GM19468 (cell line): Measurements from ENCODE around the gene PEX14.

Source experiments
- ATAC-seq: cut with Tn5 transposase; IDR thresholded peaks from one replicate; pipeline ENCODE4 v1.9.1; 2021; ENCODE audit warnings: mild to moderate bottlenecking, moderate library complexity, moderate number of reproducible peaks; ENCODE audit not compliant: unreplicated experiment; ENCODE audit errors: extremely low read depth

Gene PEX14

DNA sequence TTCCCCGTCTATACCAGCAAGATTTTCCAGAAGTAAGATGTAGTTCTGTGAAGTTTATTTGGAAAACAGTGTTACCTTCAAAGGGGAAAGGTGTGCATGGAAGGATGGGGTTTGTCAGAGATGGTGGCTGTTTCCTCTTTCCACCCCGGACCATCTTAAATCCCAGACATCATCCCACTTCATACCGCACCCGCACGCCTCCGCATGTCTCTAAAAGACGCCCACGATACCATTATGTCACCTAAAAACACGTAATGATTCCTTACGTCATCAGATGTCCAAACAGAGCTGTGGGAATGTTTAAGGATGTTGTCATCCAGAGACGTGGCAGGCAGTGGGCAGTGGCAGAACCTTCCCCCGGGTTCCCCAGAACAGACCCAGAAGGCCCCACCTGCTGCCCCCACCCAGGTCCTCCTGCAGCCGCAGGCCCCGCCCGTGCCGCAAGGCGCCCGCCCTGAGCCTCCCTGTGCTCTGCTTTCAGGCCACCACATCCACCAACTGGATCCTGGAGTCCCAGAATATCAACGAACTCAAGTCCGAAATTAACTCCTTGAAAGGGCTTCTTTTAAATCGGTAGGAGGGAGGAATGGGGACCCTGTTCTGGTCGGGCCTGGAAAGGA lies 152.2 kb downstream of the PEX14 start:
- ATAC-seq = no peak

DNA sequence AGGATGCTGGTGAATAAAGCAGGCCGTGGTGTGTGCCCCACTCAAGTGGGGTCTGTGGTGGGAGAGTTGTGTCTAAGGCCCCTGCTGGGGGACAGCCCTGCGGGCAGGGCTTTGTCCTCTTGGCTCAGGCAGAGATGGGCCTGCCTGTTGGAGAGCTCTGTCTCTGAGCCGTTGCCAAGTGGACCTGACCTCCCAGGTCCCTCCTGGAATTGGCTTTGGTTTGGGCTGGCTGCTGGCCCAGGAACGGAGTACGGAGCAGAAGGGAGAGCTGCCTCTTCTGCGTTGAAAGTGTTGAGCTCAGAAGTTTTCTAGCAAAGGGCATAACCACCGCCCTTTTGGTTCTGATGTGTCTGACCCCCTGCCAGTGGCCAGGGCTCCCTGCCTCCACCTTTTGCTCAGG lies 153.9 kb downstream of the PEX14 start:
- no peak for ATAC-seq

DNA sequence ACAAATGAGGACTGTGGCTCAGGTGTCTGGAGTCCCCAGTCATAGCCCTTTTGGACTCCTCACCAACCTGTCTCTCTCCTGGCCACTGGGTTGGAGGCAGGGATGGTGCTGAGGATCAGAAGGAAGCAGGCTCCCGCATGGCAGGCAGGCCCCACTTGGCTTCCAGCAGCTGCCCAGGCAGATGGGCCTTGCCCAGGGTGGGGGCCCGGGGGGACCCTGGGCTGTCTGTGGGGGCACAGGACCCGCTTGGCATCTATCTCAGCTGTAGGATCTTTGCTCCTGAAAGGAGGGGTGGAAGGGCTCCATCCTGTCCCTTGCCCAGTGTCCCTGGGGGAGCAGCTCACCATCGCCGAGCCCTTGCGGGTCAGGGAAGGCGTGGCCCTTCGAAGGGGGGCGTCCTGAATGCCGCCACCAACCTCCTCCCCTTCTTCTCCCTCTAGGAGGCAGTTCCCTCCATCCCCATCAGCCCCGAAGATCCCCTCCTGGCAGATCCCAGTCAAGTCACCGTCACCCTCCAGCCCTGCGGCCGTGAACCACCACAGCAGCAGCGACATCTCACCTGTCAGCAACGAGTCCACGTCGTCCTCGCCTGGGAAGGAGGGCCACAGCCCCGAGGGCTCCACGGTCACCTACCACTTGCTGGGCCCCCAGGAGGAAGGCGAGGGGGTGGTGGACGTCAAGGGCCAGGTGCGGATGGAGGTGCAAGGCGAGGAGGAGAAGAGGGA lies 154.5 kb downstream of the PEX14 start:
- ATAC-seq = no peak

DNA sequence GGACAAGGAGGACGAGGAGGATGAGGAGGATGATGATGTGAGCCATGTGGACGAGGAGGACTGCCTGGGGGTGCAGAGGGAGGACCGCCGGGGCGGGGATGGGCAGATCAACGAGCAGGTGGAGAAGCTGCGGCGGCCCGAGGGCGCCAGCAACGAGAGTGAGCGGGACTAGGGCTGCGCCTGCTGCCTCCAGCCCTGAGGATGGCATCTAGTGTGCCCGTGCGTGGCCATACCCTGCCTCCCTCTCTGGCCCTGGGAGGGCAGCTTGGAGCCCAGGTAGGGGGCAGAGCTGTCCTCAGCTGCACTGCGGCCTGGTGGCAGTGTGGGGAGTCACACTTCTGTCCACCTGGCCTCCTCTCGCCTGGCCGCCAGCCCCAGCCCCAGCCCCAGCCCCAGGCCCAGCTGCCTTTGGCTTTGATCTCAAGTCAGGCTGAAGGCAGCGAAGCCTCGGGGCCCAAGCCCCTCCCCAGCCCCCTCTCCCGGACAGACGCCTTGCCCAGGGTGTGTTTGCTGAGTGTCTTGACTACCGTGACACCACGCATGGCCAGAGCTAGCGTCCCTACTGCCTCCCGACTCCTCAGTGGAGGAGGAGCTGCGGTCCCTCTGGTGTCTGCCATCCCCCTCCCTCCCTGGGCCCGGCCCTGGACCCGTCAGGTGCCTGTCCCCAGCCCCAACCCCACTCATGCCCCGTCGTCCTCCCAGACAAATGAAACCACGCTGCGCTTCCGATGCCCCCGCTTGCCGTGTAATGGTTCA lies 155.2 kb downstream of the PEX14 start:
- ATAC-seq = no peak

DNA sequence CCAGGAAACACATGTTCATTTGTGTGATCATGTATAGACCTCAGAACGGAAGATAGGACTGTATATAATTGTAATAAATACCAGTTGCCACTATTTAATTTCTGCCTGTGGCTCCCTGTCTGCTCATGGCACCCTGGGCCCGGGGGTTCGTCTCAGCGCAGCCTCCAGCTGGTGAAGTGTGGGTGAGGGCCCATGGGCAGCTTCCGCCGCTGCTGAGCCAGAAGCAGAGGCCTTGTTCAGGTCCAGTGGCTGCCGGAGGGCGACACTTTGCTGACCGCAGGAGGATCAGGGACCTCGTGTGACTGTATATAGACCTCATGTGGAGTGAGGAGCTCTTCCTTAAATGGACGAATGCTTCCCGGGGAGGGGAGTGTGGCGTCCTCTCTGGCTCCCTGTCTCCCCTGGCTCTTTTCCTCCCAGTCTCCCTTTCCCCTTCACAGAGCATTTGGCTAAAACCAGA lies 155.9 kb downstream of the PEX14 start:
- no peak for ATAC-seq

DNA sequence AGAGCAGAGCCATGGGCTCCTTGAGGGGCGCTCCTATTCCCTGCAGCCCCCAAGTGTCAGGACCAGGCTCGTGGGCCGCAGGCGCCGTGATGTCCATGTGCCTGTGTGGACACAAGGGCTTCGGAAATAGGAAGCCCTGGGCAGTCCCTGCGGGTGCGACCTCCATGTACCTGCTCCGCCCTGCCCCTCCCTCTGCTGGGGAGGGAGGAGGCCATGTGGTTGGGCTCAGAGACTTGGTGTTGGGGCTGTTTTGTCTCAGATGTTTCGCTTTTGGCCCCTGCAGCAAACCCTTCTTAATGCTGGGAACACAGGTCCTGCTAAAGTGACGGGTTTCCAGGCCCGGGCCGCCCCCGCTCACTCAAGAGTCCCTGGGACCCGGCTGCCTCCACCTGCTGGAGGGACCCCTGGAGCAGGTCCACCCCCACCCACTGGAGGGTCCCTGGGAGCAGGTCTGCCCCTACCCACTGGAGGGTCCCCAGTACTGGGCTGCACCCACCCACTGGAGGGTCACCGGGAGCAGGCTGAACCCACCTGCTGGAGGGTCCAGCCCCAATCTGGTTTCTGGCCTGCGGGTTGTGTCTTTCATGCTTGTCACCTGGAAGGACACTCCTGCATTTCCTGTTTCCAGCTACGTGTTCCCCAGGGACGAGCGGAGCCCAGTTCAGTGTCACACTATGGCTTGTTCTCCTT lies 156.5 kb downstream of the PEX14 start:
- ATAC-seq = no peak

DNA sequence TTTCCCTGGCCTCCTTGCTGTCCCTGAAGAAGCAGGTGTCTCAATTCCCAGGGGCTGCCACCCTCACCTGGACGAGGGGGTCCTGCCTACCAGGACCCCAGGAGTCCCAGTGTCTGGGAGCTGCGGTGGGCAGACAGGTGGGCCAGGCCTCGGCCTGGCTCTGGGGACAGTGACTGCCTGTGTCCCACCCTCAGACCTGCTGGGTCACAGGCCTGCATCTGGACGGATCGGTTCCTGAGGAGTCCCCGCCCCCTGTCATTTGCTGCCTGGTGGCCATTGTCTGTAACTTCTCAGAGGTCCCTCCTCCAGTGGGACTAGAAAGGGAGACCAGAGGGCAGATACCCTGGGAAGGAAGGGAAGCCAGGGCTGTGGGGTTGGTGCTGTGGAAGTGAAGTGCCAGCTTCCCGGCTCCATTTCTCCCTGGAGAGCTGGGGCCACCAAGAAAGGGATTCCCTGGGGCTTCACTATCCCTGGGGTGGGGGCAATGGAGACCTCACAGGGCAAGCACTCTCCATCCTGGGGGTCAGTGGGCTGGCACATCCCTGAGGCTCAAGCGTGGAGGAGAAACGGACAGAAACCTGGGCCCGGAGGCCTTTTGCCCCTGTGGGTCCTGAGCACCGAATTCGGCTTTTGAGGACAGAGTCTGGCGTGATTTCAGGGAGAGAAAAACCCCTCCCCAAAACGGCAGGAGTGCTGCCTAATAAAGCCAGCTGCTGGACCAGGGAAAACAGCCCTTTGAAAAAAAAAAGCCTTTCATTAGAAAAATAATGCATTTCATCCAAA lies 157.3 kb downstream of the PEX14 start:
- ATAC-seq = no peak

DNA sequence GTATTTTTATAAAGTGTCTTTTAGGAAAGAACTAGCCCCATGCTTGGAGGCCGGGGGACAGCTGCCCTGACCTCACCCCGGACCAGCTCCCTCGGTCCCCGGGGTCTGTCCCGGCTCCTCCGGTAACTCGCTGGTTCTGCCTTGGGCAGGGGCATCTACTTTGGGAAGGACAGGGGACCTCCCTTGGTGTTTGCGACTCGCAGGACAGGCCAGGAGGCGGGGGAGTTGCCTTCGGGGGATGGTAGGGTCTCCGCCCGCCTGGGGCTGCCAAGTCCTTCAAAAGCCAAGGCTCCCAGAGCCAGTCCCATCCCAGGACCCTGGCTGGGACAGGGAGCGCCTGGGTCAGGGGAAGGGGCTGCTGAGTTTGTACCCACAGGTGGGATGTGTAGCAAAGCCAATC lies 157.9 kb downstream of the PEX14 start:
- no peak for ATAC-seq

DNA sequence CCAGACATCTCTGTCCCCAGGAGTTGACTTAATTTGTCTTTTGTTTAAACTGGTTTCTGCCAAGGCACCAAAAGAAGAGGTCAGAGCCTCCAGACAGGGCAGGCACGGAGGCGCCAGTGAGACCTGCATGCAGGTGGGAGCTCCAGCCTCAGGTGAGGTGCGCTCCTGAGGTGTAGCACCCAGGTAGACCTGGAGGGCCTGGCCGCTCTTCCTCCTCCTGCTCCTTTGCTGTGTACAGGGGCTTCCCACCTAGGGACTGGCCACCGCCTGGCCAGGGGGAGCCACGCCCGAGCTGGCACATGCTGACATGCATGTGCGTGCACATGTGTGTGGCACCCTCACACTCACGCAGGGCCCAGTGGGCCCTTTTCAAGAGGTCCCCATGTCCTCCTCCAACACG lies 158.7 kb downstream of the PEX14 start:
- ATAC-seq = no peak

DNA sequence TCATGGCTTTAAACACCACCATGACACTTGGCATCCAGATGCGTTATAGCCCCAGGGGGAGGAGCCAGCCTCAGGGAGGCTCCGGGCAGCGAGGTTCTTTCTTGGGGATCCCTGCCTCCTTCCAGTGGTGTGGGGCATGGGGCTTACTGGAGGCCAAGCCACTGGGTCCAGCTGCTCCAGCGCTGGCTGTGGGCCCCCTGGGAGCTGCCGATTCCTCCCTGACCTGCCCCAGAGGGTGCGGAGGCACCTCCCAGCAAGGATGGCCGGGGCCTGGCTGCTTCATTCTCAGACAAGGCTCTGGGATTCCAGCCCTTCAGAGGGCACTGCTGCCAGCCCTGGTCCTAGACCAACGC lies 159.3 kb downstream of the PEX14 start:
- ATAC-seq = no peak

DNA sequence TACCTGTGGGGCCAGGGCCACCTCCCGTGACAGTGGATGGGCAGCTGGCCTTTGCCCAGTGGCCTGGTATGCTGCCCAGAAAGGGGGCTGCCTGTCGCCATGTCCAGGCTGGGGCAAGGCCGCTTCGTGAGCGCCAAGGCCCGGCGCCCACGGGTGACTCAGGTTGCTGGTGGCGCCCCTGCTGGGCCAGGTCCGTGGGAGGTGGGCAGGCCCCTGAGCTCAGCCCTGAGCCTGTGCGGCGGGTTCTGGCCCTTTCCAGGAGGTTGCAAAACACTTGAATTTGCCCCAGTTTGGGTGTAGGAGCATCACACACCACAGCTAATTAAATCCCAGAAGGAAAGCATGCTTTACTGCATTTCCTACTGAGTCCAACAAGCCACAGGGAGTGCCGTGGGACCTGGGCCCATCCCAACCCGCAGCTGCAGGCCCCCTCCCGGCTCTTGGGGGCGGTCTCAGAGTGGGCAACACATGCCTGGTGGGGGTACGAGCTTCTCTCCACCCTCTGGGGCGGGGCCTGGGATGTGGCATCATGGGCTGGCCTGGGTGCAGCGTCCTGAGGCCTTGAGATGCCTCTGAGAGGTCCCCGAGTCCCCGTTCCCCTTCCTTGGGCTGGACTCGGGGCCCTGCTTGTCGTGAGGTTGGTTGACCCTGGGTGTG lies 159.8 kb downstream of the PEX14 start:
- no peak for ATAC-seq

DNA sequence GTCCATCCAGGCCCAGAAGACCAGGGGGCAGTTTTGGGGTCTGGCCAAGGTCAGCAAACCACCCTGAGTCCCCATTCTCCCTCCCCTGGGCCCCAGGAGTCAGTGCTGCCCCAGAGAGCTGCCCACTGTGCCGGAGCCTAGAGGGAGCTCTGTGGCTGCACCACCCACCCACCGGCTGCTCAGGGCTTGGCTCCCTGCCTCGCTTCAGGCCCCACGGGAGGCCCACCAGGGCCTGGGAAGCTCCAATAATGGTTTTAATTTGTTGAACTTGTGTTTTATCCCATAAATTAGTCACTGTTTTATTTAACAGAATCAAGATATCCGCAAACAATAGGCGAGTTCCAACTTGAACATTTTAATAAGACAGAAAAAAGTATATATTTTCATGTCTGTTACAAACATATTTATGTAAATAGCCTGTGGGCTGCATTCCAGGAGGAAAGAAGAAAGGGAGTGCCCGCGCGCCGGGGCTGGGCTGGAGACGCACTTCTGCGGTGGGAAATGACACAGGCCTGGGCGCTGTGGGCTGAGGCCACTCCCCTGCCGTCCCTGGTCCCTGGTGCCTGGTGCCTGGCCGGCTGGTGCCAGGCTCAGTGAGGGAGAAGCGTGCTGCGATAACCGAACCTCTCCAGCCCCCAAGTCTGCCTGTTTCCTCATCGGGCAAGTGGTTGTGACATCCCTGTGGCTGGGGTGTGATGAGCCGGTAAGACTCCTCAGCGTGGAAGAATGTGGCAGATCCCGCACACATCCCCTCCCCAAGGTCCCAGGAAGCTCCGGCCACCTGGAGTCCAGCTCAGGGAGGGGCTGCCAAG lies 160.5 kb downstream of the PEX14 start:
- ATAC-seq = no peak

DNA sequence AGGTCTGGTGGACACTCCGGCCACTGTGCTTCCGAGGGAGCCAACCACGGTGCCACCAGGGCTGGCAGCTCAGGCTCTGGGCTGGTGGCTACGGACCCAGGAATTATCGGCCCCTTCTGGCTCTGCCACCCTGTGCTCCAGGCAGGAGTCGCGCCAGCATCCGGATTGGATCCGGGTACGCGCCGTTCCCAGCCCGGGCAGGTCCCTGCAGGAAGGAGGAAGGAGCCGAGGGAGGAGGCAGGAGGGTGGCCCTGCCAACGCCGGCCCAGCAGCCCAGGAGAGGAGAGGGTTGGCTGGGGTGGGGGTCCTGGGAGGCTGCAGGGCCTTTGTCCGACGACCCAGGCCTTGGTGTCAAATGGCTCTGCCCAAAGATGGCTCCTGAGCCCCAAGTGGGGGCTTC lies 161.2 kb downstream of the PEX14 start:
- ATAC-seq = no peak

DNA sequence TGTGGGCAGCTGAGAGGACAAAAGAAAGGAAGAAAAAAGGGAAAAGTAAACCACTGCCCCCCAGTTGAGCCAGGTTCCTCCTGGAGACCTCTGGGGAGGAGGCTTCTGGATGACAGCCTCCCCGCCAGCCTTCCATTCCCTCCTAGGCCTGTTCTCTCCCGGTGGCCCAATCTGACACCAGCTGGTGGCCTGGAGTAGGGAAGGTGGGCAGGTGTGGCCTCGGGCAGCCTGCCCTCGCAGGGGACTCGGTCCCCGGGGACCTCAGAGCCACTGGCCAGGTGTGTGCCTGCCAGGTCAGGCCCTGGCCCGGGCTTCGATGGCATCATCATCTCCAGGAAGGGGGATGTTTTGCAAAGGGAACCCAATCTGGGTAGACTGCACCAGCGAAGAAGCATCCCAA lies 162.7 kb downstream of the PEX14 start:
- ATAC-seq = no peak

DNA sequence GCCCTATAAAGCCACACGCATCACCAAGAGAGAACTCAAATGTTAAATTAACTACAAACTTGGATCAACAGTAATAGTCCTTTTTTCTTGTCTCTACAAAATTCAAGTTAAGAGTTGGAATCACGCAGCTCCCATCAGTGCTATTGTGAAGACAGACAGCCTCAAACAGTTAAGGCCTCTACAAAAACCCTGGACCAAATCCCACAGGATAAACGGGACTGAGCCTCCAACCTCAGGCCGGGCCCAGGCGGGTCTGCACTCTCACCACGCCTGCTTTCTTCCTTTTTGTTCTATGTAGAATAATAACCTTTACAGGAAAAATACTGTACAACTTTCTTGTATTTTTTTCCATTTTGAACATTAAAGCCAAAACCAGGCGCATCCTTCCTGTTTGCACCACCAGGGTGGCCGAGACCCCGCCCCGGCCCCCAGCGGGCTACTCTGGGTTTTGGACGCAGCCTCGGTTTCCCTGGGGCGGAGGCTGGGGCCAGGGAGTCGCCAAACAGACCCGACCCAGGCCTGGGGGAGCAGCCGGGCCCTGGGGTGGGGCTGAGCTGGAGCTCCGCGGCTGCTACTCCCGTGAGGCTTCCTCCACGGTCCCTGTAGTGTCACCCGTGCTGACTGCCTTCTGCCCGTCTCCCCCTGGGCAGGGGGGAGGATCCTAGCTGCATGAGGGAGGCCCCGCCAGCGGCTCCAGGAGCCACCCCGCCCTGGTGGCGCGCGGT lies 163.2 kb downstream of the PEX14 start:
- no peak for ATAC-seq

DNA sequence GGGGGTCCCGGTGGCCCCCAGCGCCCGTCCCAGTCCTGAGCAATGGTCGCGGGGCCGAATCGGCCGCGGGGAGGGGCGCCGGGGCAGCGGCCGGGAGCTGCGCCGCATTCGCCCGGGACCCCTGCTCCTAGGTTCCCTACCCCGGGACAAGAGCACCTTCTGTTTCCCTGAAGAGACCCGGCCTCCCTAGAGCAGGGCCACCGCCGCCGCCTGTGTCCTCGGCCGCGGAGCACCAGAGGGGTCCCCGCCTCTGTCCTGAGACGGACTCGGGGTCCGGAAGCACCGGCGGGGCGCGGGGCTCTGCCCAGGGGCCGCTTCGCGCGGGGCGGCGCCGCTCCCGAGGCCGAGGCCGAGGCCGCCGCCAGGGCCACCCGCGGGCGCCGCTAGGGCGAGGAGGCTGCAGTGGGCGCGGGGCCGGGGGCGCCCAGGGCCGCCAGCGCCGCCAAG lies 163.8 kb downstream of the PEX14 start:
- ATAC-seq = no peak

DNA sequence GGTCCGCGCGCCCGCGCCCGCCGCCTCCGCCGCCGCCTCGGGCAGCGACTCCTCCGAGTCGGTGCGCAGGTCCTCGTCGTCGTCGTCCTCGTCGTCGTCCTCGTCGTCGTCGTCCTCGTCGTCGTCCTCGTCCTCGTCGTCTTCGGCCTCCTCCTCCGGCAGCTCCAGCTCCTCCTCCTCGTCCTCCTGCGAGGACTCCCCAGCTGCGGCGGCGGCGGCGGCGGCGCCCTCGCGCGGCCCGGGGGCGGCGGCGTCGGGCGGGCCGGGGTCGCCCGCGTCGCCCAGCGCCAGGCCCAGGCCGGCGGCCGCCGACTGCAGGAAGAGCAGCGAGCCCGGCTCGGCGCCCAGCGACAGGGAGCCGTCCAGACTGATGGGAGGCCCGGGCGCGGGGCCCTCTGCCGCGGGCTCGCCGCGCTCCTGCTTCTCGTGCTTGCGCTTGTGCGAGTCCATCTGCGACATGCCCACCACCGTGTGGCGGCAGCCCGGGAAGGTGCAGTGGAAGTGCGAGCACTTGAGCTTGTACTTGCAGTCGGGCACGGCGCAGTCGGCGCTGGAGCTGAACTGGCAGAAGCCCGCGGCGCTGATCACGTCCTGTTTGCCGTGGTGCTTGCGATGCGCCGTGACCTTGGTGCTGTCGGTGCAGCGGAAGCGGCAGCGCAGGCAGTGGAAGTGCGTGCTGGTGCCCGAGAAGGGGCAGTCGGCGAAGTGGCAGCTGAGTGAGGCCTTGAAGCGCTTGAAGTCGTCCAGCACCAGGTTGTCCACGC lies 164.4 kb downstream of the PEX14 start:
- ATAC-seq = no peak
